Measurements from ENCODE around the gene NEURL1B.

NEURL1B gene

DNA sequence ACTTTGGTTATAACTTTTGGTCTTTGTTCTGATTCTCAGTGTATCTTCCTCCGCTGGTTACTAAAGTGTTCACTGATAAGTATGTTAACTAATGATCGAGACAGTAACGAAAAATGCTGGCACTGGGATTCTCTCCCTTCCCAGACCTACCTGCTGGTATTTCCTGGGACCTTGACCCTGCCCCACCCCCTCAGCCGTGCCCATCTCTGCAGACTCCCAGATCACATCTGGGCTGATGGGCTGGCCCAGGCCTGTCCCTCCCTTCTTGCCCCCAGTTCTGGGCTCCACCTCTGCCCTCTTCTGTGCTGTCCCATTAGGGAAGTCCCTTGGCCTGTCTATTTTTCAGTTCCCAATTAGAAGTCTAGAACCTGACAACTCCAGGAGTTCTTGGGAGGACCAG lies 46.9 kb downstream of the NEURL1B start:
- DNase-seq, result no peak
- H3K9ac ChIP-seq (ENCODE audit: low read length), result no peak overlapping the region
- WGBS, result 91% methylated on average over 4 of the region's 4 CpGs
- H3K4me2 ChIP-seq (ENCODE audit: low read length, poor library complexity, severe bottlenecking), result no peak overlapping the region
- no peak overlapping the region for H3K18ac ChIP-seq (ENCODE audit: low read depth in 1 of 2, low read length in 2 of 2)
- H3K79me1 ChIP-seq (replicated peaks; ENCODE audit: low read length, poor library complexity, severe bottlenecking), result no peaks in the 10 kb centered on the region
- peaks cover 10 to 25% of the 10 kb centered on the region in 2 experiments for H3K27me3 ChIP-seq (ENCODE audit: control insufficient read depth in 1 of 2, insufficient read depth in 1 of 2, low read length in 2 of 2)
- H4K8ac ChIP-seq (ENCODE audit: low read length), result no peak overlapping the region
- no peak overlapping the region for H2AK5ac ChIP-seq (ENCODE audit: low read length, severe bottlenecking)
- peaks cover 0 to 10% of the 10 kb centered on the region in 2 experiments for H3K36me3 ChIP-seq (ENCODE audit: control insufficient read depth in 1 of 2, insufficient read depth in 2 of 2, low read depth in 1 of 2, low read length in 2 of 2)
- no peak overlapping the region for H3K4me3 ChIP-seq (ENCODE audit: insufficient read depth in 1 of 2, low read depth in 1 of 2, low read length in 2 of 2)
- H3K27ac ChIP-seq (ENCODE audit: low read length, poor library complexity, severe bottlenecking), result no peak overlapping the region
- H3K4me1 ChIP-seq (ENCODE audit: control insufficient read depth, insufficient read depth, low read depth, low read length), result peaks cover 12% of the 10 kb centered on the region
- H3K4ac ChIP-seq (ENCODE audit: low read depth in 1 of 2, low read length in 2 of 2), result no peak overlapping the region
- H3K9me3 ChIP-seq (ENCODE audit: control insufficient read depth, low read length), result no peaks in the 10 kb centered on the region
- H4K91ac ChIP-seq (ENCODE audit: low read length), result no peak overlapping the region
- H3K23ac ChIP-seq (ENCODE audit: low read length in 2 of 2), result no peak overlapping the region
- no peak overlapping the region for H2BK15ac ChIP-seq (ENCODE audit: low read depth, poor library complexity, severe bottlenecking)
- H3K14ac ChIP-seq (ENCODE audit: low read length in 2 of 2), result no peak overlapping the region
- peak overlapping the region in 1 of 2 experiments; percentile 29 for H2BK12ac ChIP-seq (ENCODE audit: low read length in 2 of 2)
- no peak overlapping the region for H2BK120ac ChIP-seq (ENCODE audit: low read depth, low read length)
- no peak overlapping the region for H2AFZ ChIP-seq (ENCODE audit: low read depth, low read length)
- no peak overlapping the region for H2BK5ac ChIP-seq (ENCODE audit: low read depth, low read length, poor library complexity, severe bottlenecking)

GRCh38 chr5:172688349-172689217 lies 47.5 kb downstream of the NEURL1B start:
- H3K14ac ChIP-seq (ENCODE audit: low read length in 2 of 2), result peak overlapping the region in 1 of 2 experiments; percentile 26
- H3K79me1 ChIP-seq (replicated peaks; ENCODE audit: low read length, poor library complexity, severe bottlenecking), result no peaks in the 10 kb centered on the region
- H3K9me3 ChIP-seq (ENCODE audit: control insufficient read depth, low read length), result no peaks in the 10 kb centered on the region
- WGBS, result 62% methylated on average over 11 of the region's 11 CpGs
- H3K4ac ChIP-seq (ENCODE audit: low read depth in 1 of 2, low read length in 2 of 2), result peak overlapping the region in 1 of 2 experiments; percentile 32
- H3K4me2 ChIP-seq (ENCODE audit: low read length, poor library complexity, severe bottlenecking), result no peak overlapping the region
- no peak overlapping the region for H3K23ac ChIP-seq (ENCODE audit: low read length in 2 of 2)
- H2BK5ac ChIP-seq (ENCODE audit: low read depth, low read length, poor library complexity, severe bottlenecking), result no peak overlapping the region
- H3K36me3 ChIP-seq (ENCODE audit: control insufficient read depth in 1 of 2, insufficient read depth in 2 of 2, low read depth in 1 of 2, low read length in 2 of 2), result peaks cover 0 to 6% of the 10 kb centered on the region in 2 experiments
- H3K4me1 ChIP-seq (ENCODE audit: control insufficient read depth, insufficient read depth, low read depth, low read length), result peaks cover 8% of the 10 kb centered on the region
- no peak overlapping the region for H4K91ac ChIP-seq (ENCODE audit: low read length)
- H3K27me3 ChIP-seq (ENCODE audit: control insufficient read depth in 1 of 2, insufficient read depth in 1 of 2, low read length in 2 of 2), result peaks cover 6 to 23% of the 10 kb centered on the region in 2 experiments
- H4K8ac ChIP-seq (ENCODE audit: low read length), result peak overlapping the region; percentile 5
- no peak overlapping the region for H2BK15ac ChIP-seq (ENCODE audit: low read depth, poor library complexity, severe bottlenecking)
- H2BK120ac ChIP-seq (ENCODE audit: low read depth, low read length), result no peak overlapping the region
- H3K9ac ChIP-seq (ENCODE audit: low read length), result no peak overlapping the region
- H2AK5ac ChIP-seq (ENCODE audit: low read length, severe bottlenecking), result no peak overlapping the region
- peak; percentile 39 for DNase-seq
- H2BK12ac ChIP-seq (ENCODE audit: low read length in 2 of 2), result peak overlapping the region in 1 of 2 experiments; percentile 7
- peak overlapping the region; percentile 10 for H2AFZ ChIP-seq (ENCODE audit: low read depth, low read length)
- H3K4me3 ChIP-seq (ENCODE audit: insufficient read depth in 1 of 2, low read depth in 1 of 2, low read length in 2 of 2), result no peak overlapping the region
- H3K27ac ChIP-seq (ENCODE audit: low read length, poor library complexity, severe bottlenecking), result no peak overlapping the region
- peak overlapping the region; percentile 1 to 63 for H3K18ac ChIP-seq (ENCODE audit: low read depth in 1 of 2, low read length in 2 of 2)

DNA sequence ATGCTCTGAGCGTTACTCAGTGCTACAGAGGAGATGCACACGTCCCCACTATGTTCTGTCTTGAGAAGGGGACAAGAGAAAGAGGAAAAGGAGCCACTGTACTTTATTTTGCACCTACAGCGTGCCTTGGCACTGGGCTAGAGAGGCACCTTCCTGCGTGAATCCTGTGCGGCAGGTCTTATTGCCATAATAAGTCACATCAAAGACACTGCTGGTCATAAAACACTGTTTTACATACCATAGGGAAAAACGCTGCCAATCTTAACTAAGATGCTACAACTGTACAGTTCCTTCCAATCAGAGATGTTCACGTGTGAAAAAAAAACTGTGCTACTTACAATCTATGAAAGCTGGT lies 48.1 kb downstream of the NEURL1B start:
- no peaks in the 10 kb centered on the region for H3K36me3 ChIP-seq (ENCODE audit: control insufficient read depth in 1 of 2, insufficient read depth in 2 of 2, low read depth in 1 of 2, low read length in 2 of 2)
- H2BK12ac ChIP-seq (ENCODE audit: low read length in 2 of 2), result no peak overlapping the region
- H3K23ac ChIP-seq (ENCODE audit: low read length in 2 of 2), result peak overlapping the region in 1 of 2 experiments; percentile 22
- H3K27me3 ChIP-seq (ENCODE audit: control insufficient read depth in 1 of 2, insufficient read depth in 1 of 2, low read length in 2 of 2), result peaks cover 6 to 21% of the 10 kb centered on the region in 2 experiments
- no peak overlapping the region for H3K27ac ChIP-seq (ENCODE audit: low read length, poor library complexity, severe bottlenecking)
- H3K4ac ChIP-seq (ENCODE audit: low read depth in 1 of 2, low read length in 2 of 2), result no peak overlapping the region
- no peak overlapping the region for H4K8ac ChIP-seq (ENCODE audit: low read length)
- H3K4me3 ChIP-seq (ENCODE audit: insufficient read depth in 1 of 2, low read depth in 1 of 2, low read length in 2 of 2), result no peak overlapping the region
- 66% methylated on average over 7 of the region's 7 CpGs for WGBS
- DNase-seq, result no peak
- H3K18ac ChIP-seq (ENCODE audit: low read depth in 1 of 2, low read length in 2 of 2), result peak overlapping the region in 1 of 2 experiments; percentile 1
- H3K4me1 ChIP-seq (ENCODE audit: control insufficient read depth, insufficient read depth, low read depth, low read length), result peaks cover 2% of the 10 kb centered on the region
- no peak overlapping the region for H2BK120ac ChIP-seq (ENCODE audit: low read depth, low read length)
- H3K79me1 ChIP-seq (replicated peaks; ENCODE audit: low read length, poor library complexity, severe bottlenecking), result no peaks in the 10 kb centered on the region
- H2BK5ac ChIP-seq (ENCODE audit: low read depth, low read length, poor library complexity, severe bottlenecking), result no peak overlapping the region
- peak overlapping the region; percentile 10 for H2AFZ ChIP-seq (ENCODE audit: low read depth, low read length)
- no peak overlapping the region for H3K4me2 ChIP-seq (ENCODE audit: low read length, poor library complexity, severe bottlenecking)
- H2BK15ac ChIP-seq (ENCODE audit: low read depth, poor library complexity, severe bottlenecking), result no peak overlapping the region
- no peaks in the 10 kb centered on the region for H3K9me3 ChIP-seq (ENCODE audit: control insufficient read depth, low read length)
- H3K9ac ChIP-seq (ENCODE audit: low read length), result no peak overlapping the region
- no peak overlapping the region for H4K91ac ChIP-seq (ENCODE audit: low read length)
- no peak overlapping the region for H3K14ac ChIP-seq (ENCODE audit: low read length in 2 of 2)
- H2AK5ac ChIP-seq (ENCODE audit: low read length, severe bottlenecking), result no peak overlapping the region

DNA sequence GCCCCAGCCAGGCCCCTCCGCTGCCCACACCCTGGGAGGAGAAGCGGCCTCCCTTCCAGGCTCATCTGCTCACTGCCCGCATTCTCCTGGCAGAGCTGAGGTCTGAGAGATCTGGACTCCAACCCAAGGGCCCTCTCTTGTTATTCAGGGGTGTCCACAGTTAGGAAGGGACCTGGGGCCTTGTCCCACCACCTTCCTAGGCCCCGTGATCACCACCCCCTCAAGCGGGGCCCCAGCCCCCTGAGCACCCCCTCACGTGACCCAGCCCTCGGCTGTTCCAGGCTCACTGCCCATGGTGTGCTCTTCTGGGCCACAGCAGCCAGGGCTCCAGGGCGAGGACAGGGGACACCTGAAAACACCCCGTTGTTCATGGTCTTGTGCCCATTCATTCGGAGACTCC lies 48.7 kb downstream of the NEURL1B start:
- Histone ChIP-seq H3K4me1 (ENCODE audit: control insufficient read depth, insufficient read depth, low read depth, low read length) (peaks cover 3% of the 10 kb centered on the region), H3K4ac (ENCODE audit: low read depth in 1 of 2, low read length in 2 of 2) (no peak overlapping the region), H3K23ac (ENCODE audit: low read length in 2 of 2) (no peak overlapping the region), H3K18ac (ENCODE audit: low read depth in 1 of 2, low read length in 2 of 2) (peak overlapping the region; percentile 40 to 77), H2BK5ac (ENCODE audit: low read depth, low read length, poor library complexity, severe bottlenecking) (no peak overlapping the region), H4K91ac (ENCODE audit: low read length) (peak overlapping the region; percentile 74), H3K4me3 (ENCODE audit: insufficient read depth in 1 of 2, low read depth in 1 of 2, low read length in 2 of 2) (no peak overlapping the region), H2BK12ac (ENCODE audit: low read length in 2 of 2) (peak overlapping the region in 1 of 2 experiments; percentile 3), H3K9me3 (ENCODE audit: control insufficient read depth, low read length) (no peaks in the 10 kb centered on the region), H3K27ac (ENCODE audit: low read length, poor library complexity, severe bottlenecking) (no peak overlapping the region), H3K9ac (ENCODE audit: low read length) (no peak overlapping the region), H3K4me2 (ENCODE audit: low read length, poor library complexity, severe bottlenecking) (no peak overlapping the region), H3K36me3 (ENCODE audit: control insufficient read depth in 1 of 2, insufficient read depth in 2 of 2, low read depth in 1 of 2, low read length in 2 of 2) (no peaks in the 10 kb centered on the region), H2BK120ac (ENCODE audit: low read depth, low read length) (no peak overlapping the region), H4K8ac (ENCODE audit: low read length) (no peak overlapping the region), H2AFZ (ENCODE audit: low read depth, low read length) (no peak overlapping the region), H3K14ac (ENCODE audit: low read length in 2 of 2) (peak overlapping the region in 1 of 2 experiments; percentile 44), H3K27me3 (ENCODE audit: control insufficient read depth in 1 of 2, insufficient read depth in 1 of 2, low read length in 2 of 2) (peaks cover 0 to 15% of the 10 kb centered on the region in 2 experiments), H2AK5ac (ENCODE audit: low read length, severe bottlenecking) (no peak overlapping the region), H2BK15ac (ENCODE audit: low read depth, poor library complexity, severe bottlenecking) (no peak overlapping the region), H3K79me1 (replicated peaks; ENCODE audit: low read length, poor library complexity, severe bottlenecking) (no peaks in the 10 kb centered on the region)
- DNase-seq, result no peak
- 90% methylated on average over 10 of the region's 10 CpGs for WGBS

Measured in mesenchymal stem cell (in vitro differentiated cells and primary cell).